Measurements from ENCODE around the gene RFTN1. TPM values are rescaled to one million over a fixed set of nuclear protein-coding genes. Genes with fewer than 3 reads are reported as not detected.

Gene RFTN1
- total RNA-seq, 1 experiment from 2014 or later: 2.2 TPM

DNA sequence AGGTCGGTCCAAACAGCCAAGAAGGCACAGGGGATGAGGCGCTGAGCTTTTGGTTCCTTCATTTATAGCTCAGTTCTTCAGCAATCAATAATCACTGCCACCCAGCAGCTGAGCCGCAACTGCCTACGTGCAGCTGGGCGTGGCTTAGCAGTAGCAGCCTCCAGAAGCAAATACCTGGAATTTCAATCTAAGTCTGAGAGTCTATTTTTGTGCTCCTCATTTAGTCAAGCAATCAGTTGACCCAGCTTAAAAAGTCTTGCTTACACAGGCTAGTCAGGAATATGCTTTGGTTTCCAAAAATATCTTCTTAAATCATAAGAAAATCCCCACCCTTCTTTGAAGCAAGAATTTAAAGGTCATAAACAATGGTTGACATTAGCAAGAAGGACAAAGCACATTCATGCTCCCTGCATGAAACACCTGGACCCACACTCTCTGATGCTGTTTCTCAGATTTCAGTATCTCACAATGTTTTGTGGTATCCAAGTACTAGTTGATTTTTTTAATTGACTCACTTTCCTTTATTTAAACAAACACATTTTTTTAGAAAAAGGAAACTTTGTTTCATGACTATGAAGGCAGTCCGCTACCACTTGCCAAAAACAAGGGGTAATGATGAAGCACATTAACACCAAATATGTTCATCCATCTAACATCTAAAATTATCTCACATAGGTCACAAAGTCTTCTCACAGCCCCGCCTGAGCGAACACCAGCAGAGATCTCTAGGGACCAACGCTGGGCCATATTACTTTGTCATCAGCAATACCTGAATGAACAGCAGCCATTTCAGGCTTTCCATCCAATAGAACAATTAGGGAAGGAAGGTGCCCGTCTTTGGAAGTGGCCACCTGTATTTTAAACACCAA lies 142.4 kb downstream of the RFTN1 start:
- Histone ChIP-seq H4K5ac (ENCODE audit: insufficient read length, low read depth, low read length) (no peak overlapping the region), H2AK5ac (ENCODE audit: insufficient read length, low read length) (no peak overlapping the region), H2AFZ (ENCODE audit: low read length) (no peak overlapping the region), H4K20me1 (ENCODE audit: control insufficient read depth, insufficient read depth, insufficient read length) (no peaks in the 10 kb centered on the region), H3T11ph (ENCODE audit: low read length) (no peak overlapping the region), H3K23ac (ENCODE audit: insufficient read length, low read depth, low read length) (no peak overlapping the region), H3K56ac (ENCODE audit: insufficient read length, low read depth, low read length) (no peak overlapping the region), H3K9me3 (ENCODE audit: control insufficient read depth, low read depth, low read length) (no peaks in the 10 kb centered on the region), H3K18ac (ENCODE audit: insufficient read length, low read depth, low read length) (no peak overlapping the region), H2BK5ac (ENCODE audit: insufficient read length, low read length) (no peak overlapping the region), H2BK20ac (ENCODE audit: low read depth, low read length, poor library complexity, severe bottlenecking) (no peak overlapping the region), H3K9ac (ENCODE audit: extremely low read depth, insufficient read length, low read length) (no peak overlapping the region), H4K91ac (ENCODE audit: insufficient read length, low read depth, low read length) (no peak overlapping the region), H3K14ac (ENCODE audit: insufficient read depth, low read length) (no peak overlapping the region), H2BK15ac (ENCODE audit: low read depth, low read length) (no peak overlapping the region), H3K4me1 (ENCODE audit: insufficient read depth, low read length) (peaks cover 4% of the 10 kb centered on the region), H3K27me3 (ENCODE audit: insufficient read depth, low read length) (no peaks in the 10 kb centered on the region), H3K79me2 (ENCODE audit: insufficient read depth, low read length) (no peaks in the 10 kb centered on the region), H3K79me1 (ENCODE audit: insufficient read depth, low read depth, low read length, poor library complexity, severe bottlenecking) (no peaks in the 10 kb centered on the region), H3K4ac (ENCODE audit: low read depth, low read length) (no peak overlapping the region), H2BK12ac (ENCODE audit: insufficient read length, low read depth, low read length) (no peak overlapping the region), H3K4me2 (ENCODE audit: insufficient read depth, insufficient read length, low read length) (no peak overlapping the region), H2BK120ac (ENCODE audit: low read depth, low read length, poor library complexity, severe bottlenecking) (no peak overlapping the region), H4K8ac (replicated peaks; ENCODE audit: insufficient read length, low read depth, low read length) (no peak overlapping the region), H3K23me2 (ENCODE audit: insufficient read length, low read depth, low read length, poor library complexity, severe bottlenecking) (no peaks in the 10 kb centered on the region), H3K27ac (ENCODE audit: insufficient read length, low read depth, low read length) (no peak overlapping the region)
- DNase-seq: no peak
- peaks cover 30 to 46% of the 10 kb centered on the region in 2 experiments for H3K4me1 Mint-ChIP-seq
- TF ChIP-seq, protein P1, sequence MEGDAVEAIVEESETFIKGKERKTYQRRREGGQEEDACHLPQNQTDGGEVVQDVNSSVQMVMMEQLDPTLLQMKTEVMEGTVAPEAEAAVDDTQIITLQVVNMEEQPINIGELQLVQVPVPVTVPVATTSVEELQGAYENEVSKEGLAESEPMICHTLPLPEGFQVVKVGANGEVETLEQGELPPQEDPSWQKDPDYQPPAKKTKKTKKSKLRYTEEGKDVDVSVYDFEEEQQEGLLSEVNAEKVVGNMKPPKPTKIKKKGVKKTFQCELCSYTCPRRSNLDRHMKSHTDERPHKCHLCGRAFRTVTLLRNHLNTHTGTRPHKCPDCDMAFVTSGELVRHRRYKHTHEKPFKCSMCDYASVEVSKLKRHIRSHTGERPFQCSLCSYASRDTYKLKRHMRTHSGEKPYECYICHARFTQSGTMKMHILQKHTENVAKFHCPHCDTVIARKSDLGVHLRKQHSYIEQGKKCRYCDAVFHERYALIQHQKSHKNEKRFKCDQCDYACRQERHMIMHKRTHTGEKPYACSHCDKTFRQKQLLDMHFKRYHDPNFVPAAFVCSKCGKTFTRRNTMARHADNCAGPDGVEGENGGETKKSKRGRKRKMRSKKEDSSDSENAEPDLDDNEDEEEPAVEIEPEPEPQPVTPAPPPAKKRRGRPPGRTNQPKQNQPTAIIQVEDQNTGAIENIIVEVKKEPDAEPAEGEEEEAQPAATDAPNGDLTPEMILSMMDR (conservative IDR thresholded peaks at IDR 0.05): no peak
- H3K4me3 Mint-ChIP-seq: no peak overlapping the region
- no peaks in the 10 kb centered on the region; the same call in 1 of the 2 replicates for H3K27me3 Mint-ChIP-seq (ENCODE audit: low read depth)
- H3K27ac Mint-ChIP-seq: peak overlapping the region in 1 of 3 experiments; percentile 37; a peak in 1 of 7 replicates
- no CpG with 5 or more reads among the region's 10 CpGs for WGBS (ENCODE audit: extremely low coverage, insufficient read length, low lambda C conversion rate)
- H3K36me3 Mint-ChIP-seq (ENCODE audit: insufficient read depth in 1 of 3, low read depth in 3 of 3): peaks cover 0 to 2% (median 0%) of the 10 kb centered on the region in 3 experiments; a peak in 1 of 7 replicates
- H3K9me3 Mint-ChIP-seq: no peaks in the 10 kb centered on the region
